ENCODE data around the gene C14orf132.

Gene C14orf132

GRCh38 chr14:96119947-96120346, 80.8 kb downstream of the C14orf132 start:
- H3K4me2 ChIP-seq (ENCODE audit: insufficient read depth, low read length) = no peak overlapping the region
- no peak overlapping the region for H2AFZ ChIP-seq (ENCODE audit: low read depth, low read length)
- no peak overlapping the region for H3K4me3 ChIP-seq (ENCODE audit: low read depth in 1 of 2, low read length in 2 of 2)
- no peaks in the 10 kb centered on the region for H3K79me2 ChIP-seq (ENCODE audit: insufficient read depth, low read length)
- ATAC-seq (ENCODE audit: insufficient read depth, low read depth) (no peak), DNase-seq (no peak)
- H4K20me1 ChIP-seq (ENCODE audit: insufficient read depth, low read length) = no peaks in the 10 kb centered on the region
- no peak for TF ChIP-seq EZH2 (IDR thresholded peaks at IDR 0.05; ENCODE audit: borderline replicate concordance, low read depth, low read length, severe bottlenecking)
- TF ChIP-seq, protein P1, sequence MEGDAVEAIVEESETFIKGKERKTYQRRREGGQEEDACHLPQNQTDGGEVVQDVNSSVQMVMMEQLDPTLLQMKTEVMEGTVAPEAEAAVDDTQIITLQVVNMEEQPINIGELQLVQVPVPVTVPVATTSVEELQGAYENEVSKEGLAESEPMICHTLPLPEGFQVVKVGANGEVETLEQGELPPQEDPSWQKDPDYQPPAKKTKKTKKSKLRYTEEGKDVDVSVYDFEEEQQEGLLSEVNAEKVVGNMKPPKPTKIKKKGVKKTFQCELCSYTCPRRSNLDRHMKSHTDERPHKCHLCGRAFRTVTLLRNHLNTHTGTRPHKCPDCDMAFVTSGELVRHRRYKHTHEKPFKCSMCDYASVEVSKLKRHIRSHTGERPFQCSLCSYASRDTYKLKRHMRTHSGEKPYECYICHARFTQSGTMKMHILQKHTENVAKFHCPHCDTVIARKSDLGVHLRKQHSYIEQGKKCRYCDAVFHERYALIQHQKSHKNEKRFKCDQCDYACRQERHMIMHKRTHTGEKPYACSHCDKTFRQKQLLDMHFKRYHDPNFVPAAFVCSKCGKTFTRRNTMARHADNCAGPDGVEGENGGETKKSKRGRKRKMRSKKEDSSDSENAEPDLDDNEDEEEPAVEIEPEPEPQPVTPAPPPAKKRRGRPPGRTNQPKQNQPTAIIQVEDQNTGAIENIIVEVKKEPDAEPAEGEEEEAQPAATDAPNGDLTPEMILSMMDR (IDR thresholded peaks at IDR 0.05; ENCODE audit: borderline replicate concordance, extremely low read depth, low read length, poor library complexity, severe bottlenecking) = no peak
- no peaks in the 10 kb centered on the region for H3K4me1 ChIP-seq (ENCODE audit: insufficient read depth, low read length)
- no peak overlapping the region for H3K9ac ChIP-seq (ENCODE audit: low read depth, low read length)
- H3K9me3 ChIP-seq (ENCODE audit: insufficient read depth, low read length, severe bottlenecking) = no peaks in the 10 kb centered on the region
- H3K36me3 ChIP-seq (ENCODE audit: insufficient read depth, low read length) = no peaks in the 10 kb centered on the region
- no peak overlapping the region for H3K27ac ChIP-seq (ENCODE audit: low read length)
- H3K27me3 ChIP-seq (ENCODE audit: insufficient read depth, low read length, poor library complexity) = no peaks in the 10 kb centered on the region

DNA sequence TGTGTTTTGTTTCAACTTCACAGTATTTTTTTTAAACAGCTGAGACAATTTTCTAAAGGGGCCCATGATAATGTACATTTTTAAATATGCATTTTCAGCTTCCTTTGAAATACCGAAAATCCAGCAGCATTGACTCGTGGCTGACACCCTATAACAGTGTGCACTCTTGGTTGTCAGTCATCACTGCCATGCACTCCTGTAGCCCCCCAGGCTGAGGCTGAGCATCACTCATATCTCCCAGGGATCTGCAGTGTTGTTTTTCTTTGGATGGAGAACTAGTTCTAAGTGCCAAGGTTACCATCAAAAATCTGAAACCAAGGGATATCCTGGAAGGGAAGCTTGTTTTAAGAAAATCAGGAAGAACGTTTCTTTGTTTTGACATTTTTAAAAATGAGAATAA, 81.2 kb downstream of the C14orf132 start:
- ATAC-seq (ENCODE audit: insufficient read depth, low read depth) = no peak
- H3K27me3 ChIP-seq (ENCODE audit: insufficient read depth, low read length, poor library complexity) = no peaks in the 10 kb centered on the region
- H3K4me2 ChIP-seq (ENCODE audit: insufficient read depth, low read length) = no peak overlapping the region

GRCh38 chr14:96120941-96121340, 81.8 kb downstream of the C14orf132 start:
- Histone ChIP-seq H3K9ac (ENCODE audit: low read depth, low read length) (no peak overlapping the region), H3K4me1 (ENCODE audit: insufficient read depth, low read length) (no peaks in the 10 kb centered on the region), H3K27me3 (ENCODE audit: insufficient read depth, low read length, poor library complexity) (no peaks in the 10 kb centered on the region), H3K27ac (ENCODE audit: low read length) (no peak overlapping the region), H4K20me1 (ENCODE audit: insufficient read depth, low read length) (no peaks in the 10 kb centered on the region), H3K4me3 (ENCODE audit: low read depth in 1 of 2, low read length in 2 of 2) (no peak overlapping the region), H3K9me3 (ENCODE audit: insufficient read depth, low read length, severe bottlenecking) (no peaks in the 10 kb centered on the region), H3K79me2 (ENCODE audit: insufficient read depth, low read length) (no peaks in the 10 kb centered on the region), H2AFZ (ENCODE audit: low read depth, low read length) (no peak overlapping the region), H3K36me3 (ENCODE audit: insufficient read depth, low read length) (no peaks in the 10 kb centered on the region), H3K4me2 (ENCODE audit: insufficient read depth, low read length) (no peak overlapping the region)
- DNase-seq = no peak
- TF ChIP-seq EZH2 (IDR thresholded peaks at IDR 0.05; ENCODE audit: borderline replicate concordance, low read depth, low read length, severe bottlenecking) = no peak
- TF ChIP-seq, protein P1 (IDR thresholded peaks at IDR 0.05; ENCODE audit: borderline replicate concordance, extremely low read depth, low read length, poor library complexity, severe bottlenecking) = no peak
- ATAC-seq (ENCODE audit: insufficient read depth, low read depth) = no peak

More for the DNA sequence above, 81.2 kb downstream of the C14orf132 start:
- Histone ChIP-seq H3K4me3 (ENCODE audit: low read depth in 1 of 2, low read length in 2 of 2) (no peak overlapping the region), H4K20me1 (ENCODE audit: insufficient read depth, low read length) (no peaks in the 10 kb centered on the region), H2AFZ (ENCODE audit: low read depth, low read length) (no peak overlapping the region), H3K36me3 (ENCODE audit: insufficient read depth, low read length) (no peaks in the 10 kb centered on the region), H3K27ac (ENCODE audit: low read length) (no peak overlapping the region), H3K79me2 (ENCODE audit: insufficient read depth, low read length) (no peaks in the 10 kb centered on the region), H3K9ac (ENCODE audit: low read depth, low read length) (no peak overlapping the region), H3K9me3 (ENCODE audit: insufficient read depth, low read length, severe bottlenecking) (no peaks in the 10 kb centered on the region), H3K4me1 (ENCODE audit: insufficient read depth, low read length) (no peaks in the 10 kb centered on the region)
- TF ChIP-seq, protein P1 (IDR thresholded peaks at IDR 0.05; ENCODE audit: borderline replicate concordance, extremely low read depth, low read length, poor library complexity, severe bottlenecking) = no peak
- no peak for TF ChIP-seq EZH2 (IDR thresholded peaks at IDR 0.05; ENCODE audit: borderline replicate concordance, low read depth, low read length, severe bottlenecking)
- DNase-seq = no peak
